Tibial nerve (tissue), 4 donors: ENCODE measurements around the gene OR5K2. TPM values are rescaled to one million over a fixed set of nuclear protein-coding genes. Genes with fewer than 3 reads are reported as not detected.

ENCODE experiments used
- DNase-seq, 2 donors: peaks; one replicate each; pipeline ENCODE4 v3.0.0-alpha.2; 2019; ENCODE audit warnings: low spot score in 2 of 2
- H3K27ac ChIP-seq, 4 donors: fragments of 200-600 bp; sonication (generic) in 3 of 4; one replicate each; pipeline ENCODE4 v1.5.1; 2017 to 2019; ENCODE audit warnings: mild to moderate bottlenecking in 1 of 4
- H3K27me3 ChIP-seq, 2 donors: fragments of 200-600 bp; sonication (generic) in 1 of 2; one replicate each; pipeline versions ENCODE4 v1.5.1 to v1.6.0; 2017 to 2019
- H3K36me3 ChIP-seq, 3 donors: fragments of 200-600 bp; sonication (generic); one replicate each; pipeline ENCODE4 v1.5.1; 2018 to 2019
- H3K4me1 ChIP-seq, 4 donors: fragments of 200-600 bp; sonication (generic) in 3 of 4; one replicate each; pipeline ENCODE4 v1.5.1; 2017 to 2019
- H3K4me3 ChIP-seq, 4 donors: fragments of 200-600 bp; sonication (generic) in 3 of 4; one replicate each; pipeline ENCODE4 v1.5.1; 2017 to 2019; ENCODE audit warnings: mild to moderate bottlenecking in 1 of 4, moderate library complexity in 1 of 4
- H3K9me3 ChIP-seq, 4 donors: fragments of 200-600 bp; sonication (generic) in 3 of 4; one replicate each; pipeline ENCODE4 v1.5.1; 2017 to 2019
- CTCF ChIP-seq, 5 experiments: fragments of 200-600 bp in 3 of 5; fragments of 450-650 bp in 2 of 5; sonication (generic) in 3 of 5; IDR thresholded peaks; one replicate each; pipeline ENCODE4 v1.5.1; 2016 to 2019; ENCODE audit warnings: antibody characterized with exemption in 5 of 5, mild to moderate bottlenecking in 3 of 5, moderate library complexity in 2 of 5
- EP300 ChIP-seq, 2 donors: sonication (generic); formaldehyde crosslinking; IDR thresholded peaks; one replicate each; pipeline ENCODE4 v1.6.1; 2017; ENCODE audit warnings: antibody characterized with exemption in 2 of 2, mild to moderate bottlenecking in 1 of 2
- POLR2A ChIP-seq, 2 donors: fragments of 450-650 bp; IDR thresholded peaks; one replicate each; pipeline ENCODE4 v1.6.1; 2017; ENCODE audit warnings: antibody characterized with exemption in 2 of 2, mild to moderate bottlenecking in 2 of 2, moderate library complexity in 2 of 2
- WGBS, 2 donors: methylation state at CpG; one replicate each; pipeline ENCODE4 v1.1.5; 2018; 5-methylcytosine and 5-hydroxymethylcytosine counted together
- total RNA-seq, 4 donors: library from RNA; depleted of rRNA; stranded (reverse); fragments of >200 nt; gene quantifications; one replicate each; pipeline ENCODE4 v1.1.0, GENCODE V29; 2016

The OR5K2 gene
- total RNA-seq, 4 donors from 2014 or later = not detected

GRCh38 chr3:98529856-98530459, 32.5 kb downstream of the OR5K2 start:
- no peak for DNase-seq
- no peaks in the 10 kb centered on the region for H3K9me3 ChIP-seq
- no peaks in the 10 kb centered on the region for H3K27me3 ChIP-seq
- no peak for TF ChIP-seq CTCF (IDR thresholded peaks at IDR 0.05)
- no peak for TF ChIP-seq EP300 (IDR thresholded peaks at IDR 0.05)
- no peak for TF ChIP-seq POLR2A (IDR thresholded peaks at IDR 0.05)
- H3K27ac ChIP-seq = no peak overlapping the region
- WGBS, 2 donors = 88 to 89% methylated on average over 8 of the region's 8 CpGs
- no peaks in the 10 kb centered on the region for H3K36me3 ChIP-seq
- no peak overlapping the region for H3K4me3 ChIP-seq
- no peaks in the 10 kb centered on the region for H3K4me1 ChIP-seq

DNA sequence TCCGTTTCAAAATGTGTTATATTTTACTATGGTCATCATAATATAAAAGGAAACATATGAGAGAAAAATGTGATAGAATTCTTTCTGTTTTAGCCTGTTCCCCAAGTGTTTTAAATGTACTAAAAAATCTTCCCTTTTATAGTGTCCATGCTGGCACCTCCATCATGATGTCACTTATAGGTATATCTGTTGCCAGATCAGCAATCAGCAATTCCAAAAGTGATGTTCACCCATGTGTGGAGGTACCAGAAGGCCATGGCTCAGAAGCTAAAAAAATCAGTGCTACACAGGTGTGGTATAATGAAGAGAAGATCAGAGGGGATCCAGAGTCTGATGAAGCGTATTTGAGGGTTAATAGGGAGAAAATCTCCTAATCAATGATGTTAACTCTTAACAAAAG, 33.2 kb downstream of the OR5K2 start:
- Histone ChIP-seq H3K27ac (no peak overlapping the region), H3K9me3 (no peaks in the 10 kb centered on the region), H3K4me3 (no peak overlapping the region), H3K36me3 (peaks cover 0 to 2% (median 0%) of the 10 kb centered on the region in 3 donors), H3K27me3 (no peaks in the 10 kb centered on the region), H3K4me1 (no peaks in the 10 kb centered on the region)
- WGBS, 2 donors = 81 to 87% methylated on average over 2 of the region's 2 CpGs
- TF ChIP-seq CTCF (IDR thresholded peaks at IDR 0.05) (no peak), POLR2A (IDR thresholded peaks at IDR 0.05) (no peak), EP300 (IDR thresholded peaks at IDR 0.05) (no peak)
- no peak for DNase-seq

- Histone ChIP-seq H3K27me3 (no peaks in the 10 kb centered on the region), H3K36me3 (peaks cover 0 to 2% (median 0%) of the 10 kb centered on the region in 3 donors), H3K4me1 (no peaks in the 10 kb centered on the region), H3K4me3 (peak within 1 kb of the TSS in 1 of 4 donors; percentile 24), H3K27ac (peak within 1 kb of the TSS in 1 of 4 donors; percentile 31), H3K9me3 (no peaks in the 10 kb centered on the region)
- TF ChIP-seq EP300 (IDR thresholded peaks at IDR 0.05) = no peak
- TF ChIP-seq CTCF (IDR thresholded peaks at IDR 0.05) = no peak
- TF ChIP-seq POLR2A (IDR thresholded peaks at IDR 0.05) = no peak
- WGBS, 2 donors = 78 to 79% methylated on average over 7 of the region's 7 CpGs
- DNase-seq = no peak
Measured at GRCh38 chr3:98531622-98532274, 34.3 kb downstream of the OR5K2 start, which contains the start of gene GPR15. Gene GPR15 (plus strand): TSS chr3:98531978. CDS start chr3:98532034, 56 bp downstream.

DNA sequence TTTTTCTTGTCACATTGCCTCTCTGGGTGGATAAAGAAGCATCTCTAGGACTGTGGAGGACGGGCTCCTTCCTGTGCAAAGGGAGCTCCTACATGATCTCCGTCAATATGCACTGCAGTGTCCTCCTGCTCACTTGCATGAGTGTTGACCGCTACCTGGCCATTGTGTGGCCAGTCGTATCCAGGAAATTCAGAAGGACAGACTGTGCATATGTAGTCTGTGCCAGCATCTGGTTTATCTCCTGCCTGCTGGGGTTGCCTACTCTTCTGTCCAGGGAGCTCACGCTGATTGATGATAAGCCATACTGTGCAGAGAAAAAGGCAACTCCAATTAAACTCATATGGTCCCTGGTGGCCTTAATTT, 34.8 kb downstream of the OR5K2 start:
- Histone ChIP-seq H3K9me3 (no peaks in the 10 kb centered on the region), H3K4me1 (no peaks in the 10 kb centered on the region), H3K36me3 (peaks cover 0 to 2% (median 0%) of the 10 kb centered on the region in 3 donors), H3K27me3 (no peaks in the 10 kb centered on the region), H3K4me3 (peak overlapping the region in 1 of 4 donors; percentile 21), H3K27ac (peak overlapping the region in 1 of 4 donors; percentile 31)
- TF ChIP-seq POLR2A (IDR thresholded peaks at IDR 0.05) = no peak
- TF ChIP-seq CTCF (IDR thresholded peaks at IDR 0.05) = no peak
- TF ChIP-seq EP300 (IDR thresholded peaks at IDR 0.05) = no peak
- 89 to 92% methylated on average over 5 of the region's 5 CpGs for WGBS, 2 donors
- no peak for DNase-seq
